Measurements from ENCODE around the gene PTPRN2. TPM values are rescaled to one million over a fixed set of nuclear protein-coding genes. Genes with fewer than 3 reads are reported as not detected.
"Not testable (repeated sequence)": the region's sequence is repeated elsewhere in the genome, so short reads cannot be mapped to it uniquely, and the experiment has no call there.

Gene PTPRN2
- total RNA-seq, 1 experiment from 2014 or later: not detected

- DNase-seq: no peak
- no peak overlapping the region for H3K4me2 ChIP-seq
- H3K4me3 ChIP-seq: no peak overlapping the region
- H3K9me2 ChIP-seq (ENCODE audit: insufficient read depth): no peaks in the 10 kb centered on the region
- H3K79me2 ChIP-seq (ENCODE audit: low read depth): no peaks in the 10 kb centered on the region
- no peaks in the 10 kb centered on the region for H4K20me1 ChIP-seq (ENCODE audit: insufficient read depth)
- POLR2A ChIA-PET (ENCODE audit: unreplicated experiment): no interaction called here
- H3K27ac ChIP-seq: no peak overlapping the region
- intact Hi-C loops (cut with micrococcal nuclease; ENCODE audit: unreplicated experiment): no loop called here
- no peaks in the 10 kb centered on the region for H3K4me1 ChIP-seq (replicated peaks; ENCODE audit: insufficient read depth)
- TF ChIP-seq EZH2 (IDR thresholded peaks at IDR 0.05; ENCODE audit: low read depth): no peak
- no peak for TF ChIP-seq CTCF (conservative IDR thresholded peaks at IDR 0.05)
- no peak overlapping the region for H2AFZ ChIP-seq
- H3K27me3 ChIP-seq (ENCODE audit: insufficient read depth, low read depth): peaks cover 94% of the 10 kb centered on the region
- no TSS peak for BruUV-seq (replicated peaks)
- H3K9me3 ChIP-seq (ENCODE audit: insufficient read depth, low read depth): no peaks in the 10 kb centered on the region
- no peaks in the 10 kb centered on the region for H3F3A ChIP-seq (ENCODE audit: insufficient read depth, low read depth)
- CTCF ChIA-PET: no interaction called here
- H3K36me3 ChIP-seq (ENCODE audit: low read depth): no peaks in the 10 kb centered on the region
These were observed 201.3 kb downstream of the PTPRN2 start for GRCh38 chr7:158386355-158386618.

- H3K9me3 ChIP-seq (ENCODE audit: insufficient read depth, low read depth); H4K20me1 ChIP-seq (ENCODE audit: insufficient read depth); H3K79me2 ChIP-seq (ENCODE audit: low read depth); H2AFZ ChIP-seq; H3K4me1 ChIP-seq (replicated peaks; ENCODE audit: insufficient read depth); H3K36me3 ChIP-seq (ENCODE audit: low read depth); H3F3A ChIP-seq (ENCODE audit: insufficient read depth, low read depth); BruUV-seq (replicated peaks); H3K9me2 ChIP-seq (ENCODE audit: insufficient read depth); H3K4me3 ChIP-seq; H3K4me2 ChIP-seq; POLR2A ChIA-PET (ENCODE audit: unreplicated experiment); DNase-seq; H3K27ac ChIP-seq; intact Hi-C loops (cut with micrococcal nuclease; ENCODE audit: unreplicated experiment): not testable (repeated sequence)
- peaks cover 88% of the 10 kb centered on the region for H3K27me3 ChIP-seq (ENCODE audit: insufficient read depth, low read depth)
- CTCF ChIA-PET: interaction anchor here (0.6 kb wide), 1 partner anchor 60 kb away, joined by 6 read pairs; no protein-coding TSS in a partner anchor
These were observed 201.9 kb downstream of the PTPRN2 start for GRCh38 chr7:158385496-158386354.

GRCh38 chr7:158384746-158385145 is 202.9 kb downstream of the PTPRN2 start:
- no TSS peak for BruUV-seq (replicated peaks)
- no peak overlapping the region for H2AFZ ChIP-seq
- TF ChIP-seq CTCF (conservative IDR thresholded peaks at IDR 0.05) (no peak), EZH2 (IDR thresholded peaks at IDR 0.05; ENCODE audit: low read depth) (no peak)
- intact Hi-C loops (cut with micrococcal nuclease; ENCODE audit: unreplicated experiment): no loop called here
- H3K4me3 ChIP-seq: no peak overlapping the region
- no peaks in the 10 kb centered on the region for H3K9me2 ChIP-seq (ENCODE audit: insufficient read depth)
- CTCF ChIA-PET: no interaction called here
- peaks cover 83% of the 10 kb centered on the region for H3K27me3 ChIP-seq (ENCODE audit: insufficient read depth, low read depth)
- no peaks in the 10 kb centered on the region for H3K4me1 ChIP-seq (replicated peaks; ENCODE audit: insufficient read depth)
- H3K4me2 ChIP-seq: no peak overlapping the region
- no peaks in the 10 kb centered on the region for H4K20me1 ChIP-seq (ENCODE audit: insufficient read depth)
- no peak for DNase-seq
- H3K9me3 ChIP-seq (ENCODE audit: insufficient read depth, low read depth): no peaks in the 10 kb centered on the region
- no peaks in the 10 kb centered on the region for H3F3A ChIP-seq (ENCODE audit: insufficient read depth, low read depth)
- no peak overlapping the region for H3K27ac ChIP-seq
- no peaks in the 10 kb centered on the region for H3K79me2 ChIP-seq (ENCODE audit: low read depth)
- POLR2A ChIA-PET (ENCODE audit: unreplicated experiment): no interaction called here
- no peaks in the 10 kb centered on the region for H3K36me3 ChIP-seq (ENCODE audit: low read depth)

GRCh38 chr7:158383665-158384064 is 204.0 kb downstream of the PTPRN2 start:
- intact Hi-C loops (cut with micrococcal nuclease; ENCODE audit: unreplicated experiment): no loop called here
- TF ChIP-seq CTCF (conservative IDR thresholded peaks at IDR 0.05) (no peak), EZH2 (IDR thresholded peaks at IDR 0.05; ENCODE audit: low read depth) (no peak)

More at GRCh38 chr7:158383665-158384064, 204.0 kb downstream of the PTPRN2 start:
- Histone ChIP-seq H3K4me2 (no peak overlapping the region), H3K9me2 (ENCODE audit: insufficient read depth) (no peaks in the 10 kb centered on the region), H3K36me3 (ENCODE audit: low read depth) (no peaks in the 10 kb centered on the region), H2AFZ (no peak overlapping the region), H3K9me3 (ENCODE audit: insufficient read depth, low read depth) (no peaks in the 10 kb centered on the region), H3K79me2 (ENCODE audit: low read depth) (no peaks in the 10 kb centered on the region), H3K27me3 (ENCODE audit: insufficient read depth, low read depth) (peaks cover 83% of the 10 kb centered on the region), H4K20me1 (ENCODE audit: insufficient read depth) (no peaks in the 10 kb centered on the region), H3K4me3 (no peak overlapping the region), H3K27ac (no peak overlapping the region), H3F3A (ENCODE audit: insufficient read depth, low read depth) (no peaks in the 10 kb centered on the region), H3K4me1 (replicated peaks; ENCODE audit: insufficient read depth) (no peaks in the 10 kb centered on the region)
- ChIA-PET CTCF (no interaction called here), POLR2A (ENCODE audit: unreplicated experiment) (no interaction called here)
- no TSS peak for BruUV-seq (replicated peaks)
- DNase-seq: no peak

All from PC-9 (cell line).